Endothelial cell of umbilical vein (primary cell): Measurements from ENCODE around the gene NGF. TPM values are rescaled to one million over a fixed set of nuclear protein-coding genes. Genes with fewer than 3 reads are reported as not detected.

Experiments used
- BruUV-seq: library from RNA; stranded (reverse); fragments of 400-500 nt; replicated peaks from 2 replicates; lab custom pipeline; 2021; lab: Mats Ljungman, UMichigan
- CTCF ChIA-PET: fragments of 300-600, 350-600 bp; sonication (Branson Sonifier 250); formaldehyde crosslinking; loops from one replicate; lab custom pipeline; 2021; ENCODE audit warnings: antibody characterized with exemption, inconsistent platforms; lab: Charles Lee
- POLR2A ChIA-PET: fragments of 300-600, 350-600 bp; sonication (Branson Sonifier 250); formaldehyde crosslinking; loops from one replicate; lab custom pipeline; 2021; ENCODE audit warnings: antibody characterized with exemption, inconsistent platforms; lab: Charles Lee
- DNase-seq: peaks from one replicate; pipeline ENCODE4 v3.0.0-alpha.2; 2011; ENCODE audit warnings: low read depth, low spot score
- FAIRE-seq: peaks from 2 replicates; lab custom pipeline; 2011; peaks lifted over from hg19 to GRCh38; lab: Jason Lieb, UNC
- H2AFZ ChIP-seq: 2 replicates; pipeline ENCODE4 v1.6.0; 2012; ENCODE audit warnings: low read depth, low read length, control low read depth, inconsistent platforms
- H3K27ac ChIP-seq: 2 replicates; pipeline ENCODE4 v1.5.1; 2011; ENCODE audit warnings: low read depth, mild to moderate bottlenecking, control low read depth, low read length, moderate library complexity; ENCODE audit not compliant: insufficient read depth
- H3K27me3 ChIP-seq, 2 experiments: 2 replicates each; pipeline versions ENCODE4 v1.6.0 to v1.6.1; 2011; ENCODE audit warnings: low read length in 2 of 2, mixed read lengths in 1 of 2; ENCODE audit not compliant: control insufficient read depth in 2 of 2, insufficient read depth in 2 of 2
- H3K36me3 ChIP-seq, 2 experiments: 2 replicates in 1 of 2; 3 replicates in 1 of 2; pipeline ENCODE4 v1.5.1; 2011; ENCODE audit warnings: low read length in 2 of 2, mild to moderate bottlenecking in 1 of 2, moderate library complexity in 1 of 2; ENCODE audit not compliant: control insufficient read depth in 2 of 2, insufficient read depth in 2 of 2; ENCODE audit errors: extremely low read depth in 1 of 2
- H3K4me1 ChIP-seq: 3 replicates; pipeline ENCODE4 v1.5.1; 2011; ENCODE audit warnings: mild to moderate bottlenecking, low read length; ENCODE audit not compliant: control insufficient read depth, insufficient read depth; ENCODE audit errors: extremely low read depth
- H3K4me2 ChIP-seq: 2 replicates; pipeline ENCODE4 v1.6.1; 2011; ENCODE audit warnings: low read length, control low read depth, mixed read lengths; ENCODE audit not compliant: insufficient read depth
- H3K4me3 ChIP-seq, 3 experiments: fragments of 200-600 bp in 1 of 3; sonication (generic), shearing (Covaris generic) in 1 of 3; replicated peaks in 1 of 3; 2 replicates each; pipeline ENCODE4 v1.5.1; 2011 to 2016; ENCODE audit warnings: control low read depth in 3 of 3, low read length in 3 of 3, mild to moderate bottlenecking in 2 of 3, inconsistent platforms in 1 of 3, low read depth in 1 of 3, moderate library complexity in 1 of 3; ENCODE audit not compliant: insufficient read depth in 1 of 3
- H3K79me2 ChIP-seq: 2 replicates; pipeline ENCODE4 v1.6.0; 2012; ENCODE audit warnings: low read length, inconsistent platforms; ENCODE audit not compliant: control insufficient read depth, insufficient read depth
- H3K9ac ChIP-seq: replicated peaks from 2 replicates; pipeline ENCODE3; 2011; ENCODE audit warnings: low read length, control low read depth; ENCODE audit not compliant: insufficient read depth; ENCODE audit errors: extremely low read depth
- H3K9me1 ChIP-seq: replicated peaks from 3 replicates; pipeline ENCODE4 v1.6.0; 2011; ENCODE audit warnings: mild to moderate bottlenecking, low read length; ENCODE audit not compliant: control insufficient read depth, insufficient read depth; ENCODE audit errors: extremely low read depth
- H3K9me3 ChIP-seq: replicated peaks from 2 replicates; pipeline ENCODE4 v1.5.1; 2012; ENCODE audit warnings: low read length, inconsistent platforms; ENCODE audit not compliant: control insufficient read depth, insufficient read depth
- H4K20me1 ChIP-seq: replicated peaks from 2 replicates; pipeline ENCODE3; 2011; ENCODE audit warnings: mild to moderate bottlenecking, low read length; ENCODE audit not compliant: control insufficient read depth, insufficient read depth; ENCODE audit errors: extremely low read depth
- EZH2 ChIP-seq: IDR thresholded peaks from 2 replicates; pipeline ENCODE4 v1.6.1; 2012; ENCODE audit warnings: borderline replicate concordance, low read depth, mild to moderate bottlenecking, moderate library complexity, low read length, inconsistent platforms; ENCODE audit not compliant: severe bottlenecking
- FOS ChIP-seq: IDR thresholded peaks from 2 replicates; pipeline ENCODE4 v1.6.1; 2011; ENCODE audit warnings: mild to moderate bottlenecking, low read length, moderate library complexity, borderline replicate concordance; ENCODE audit not compliant: insufficient read depth
- GATA2 ChIP-seq: IDR thresholded peaks from 2 replicates; pipeline ENCODE4 v1.7.0; 2011; ENCODE audit warnings: low read depth, mild to moderate bottlenecking, moderate library complexity, mixed read lengths, low read length; ENCODE audit not compliant: insufficient read length, insufficient read depth
- JUN ChIP-seq: IDR thresholded peaks from 2 replicates; pipeline ENCODE4 v1.6.1; 2011; ENCODE audit warnings: borderline replicate concordance, low read depth; ENCODE audit not compliant: insufficient read length, insufficient read depth
- MYC ChIP-seq: IDR thresholded peaks from one replicate; pipeline ENCODE4 v1.6.1; 2011; ENCODE audit warnings: mild to moderate bottlenecking, low read depth, low read length
- POLR2A ChIP-seq: IDR thresholded peaks from 2 replicates; pipeline ENCODE4 v1.6.1; 2012; ENCODE audit warnings: low read depth, mild to moderate bottlenecking, control low read depth, low read length
- dilution Hi-C: fragments of 300-500 bp; cut with MboI; formaldehyde crosslinking; loops from one replicate; pipeline ENCODE4 v1.15.0; 2019; ENCODE audit warnings: low sequenced_read_pairs; ENCODE audit not compliant: extremely low pct_ligation_motif_present
- intact Hi-C: fragments of 100-400 bp; cut with micrococcal nuclease; formaldehyde crosslinking; loops from one replicate; pipeline ENCODE4 v1.10.0; 2022
- polyA plus RNA-seq, 4 experiments: library from polyadenylated mRNA; depleted of rRNA in 3 of 4; stranded (reverse) in 3 of 4; unstranded in 1 of 4; fragments of >200 nt; gene quantifications; 2 replicates each; pipeline versions ENCODE4 v1.2.1 to v1.2.3, GENCODE V29; 2011 to 2012; ENCODE audit warnings: missing spikeins in 1 of 4
- total RNA-seq: library from RNA; stranded (reverse); gene quantifications from 2 replicates; pipeline ENCODE4 v1.2.3, GENCODE V29; 2021
- TF ChIP-seq, protein P1 (sequence below): IDR thresholded peaks from 2 replicates; pipeline ENCODE4 v1.6.1; 2011; ENCODE audit not compliant: insufficient read depth, insufficient read length
- TF ChIP-seq, protein P2 (sequence below), 2 donors: IDR thresholded peaks; 1 replicate in 1 of 2; 2 replicates in 1 of 2; pipeline ENCODE4 v1.5.1; 2011; ENCODE audit warnings: low read length in 2 of 2, mild to moderate bottlenecking in 2 of 2, moderate library complexity in 2 of 2, control low read depth in 1 of 2, inconsistent platforms in 1 of 2, low read depth in 1 of 2; ENCODE audit not compliant: insufficient read depth in 1 of 2; ENCODE audit errors: extremely low read depth in 1 of 2

The NGF gene
- total and polyA plus RNA-seq, 2 donors (not counting 3 experiments of a cell fraction or from before 2014, with no cell fraction given), result not detected

GRCh38 chr1:115303364-115303763 is 34.7 kb downstream of the NGF start:
- peaks cover 0 to 3% of the 10 kb centered on the region in 2 experiments for H3K27me3 ChIP-seq
- FAIRE-seq (no peak), DNase-seq (no peak)
- no peaks in the 10 kb centered on the region for H3K4me1 ChIP-seq
- H3K4me2 ChIP-seq, result no peak overlapping the region
- H4K20me1 ChIP-seq, result no peaks in the 10 kb centered on the region
- BruUV-seq, result no TSS peak
- TF ChIP-seq GATA2, result no peak
- TF ChIP-seq MYC, result no peak
- no peak overlapping the region for H3K27ac ChIP-seq
- no peak overlapping the region for H3K9ac ChIP-seq
- H2AFZ ChIP-seq, result no peak overlapping the region
- intact Hi-C loops, result no loop called here
- no peak overlapping the region for H3K4me3 ChIP-seq
- ChIA-PET CTCF (no interaction called here), POLR2A (no interaction called here)
- H3K79me2 ChIP-seq, result no peaks in the 10 kb centered on the region
- H3K9me3 ChIP-seq, result no peaks in the 10 kb centered on the region
- H3K9me1 ChIP-seq, result no peaks in the 10 kb centered on the region
- dilution Hi-C loops, result no loop called here
- no peaks in the 10 kb centered on the region for H3K36me3 ChIP-seq

GRCh38 chr1:115302390-115302961 is 35.6 kb downstream of the NGF start:
- dilution Hi-C loops, result no loop called here
- TF ChIP-seq EZH2 (no peak), POLR2A (no peak), MYC (no peak), JUN (no peak), GATA2 (no peak), FOS (no peak)
- TF ChIP-seq, protein P1, sequence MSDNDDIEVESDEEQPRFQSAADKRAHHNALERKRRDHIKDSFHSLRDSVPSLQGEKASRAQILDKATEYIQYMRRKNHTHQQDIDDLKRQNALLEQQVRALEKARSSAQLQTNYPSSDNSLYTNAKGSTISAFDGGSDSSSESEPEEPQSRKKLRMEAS, result no peak
- TF ChIP-seq, protein P2, sequence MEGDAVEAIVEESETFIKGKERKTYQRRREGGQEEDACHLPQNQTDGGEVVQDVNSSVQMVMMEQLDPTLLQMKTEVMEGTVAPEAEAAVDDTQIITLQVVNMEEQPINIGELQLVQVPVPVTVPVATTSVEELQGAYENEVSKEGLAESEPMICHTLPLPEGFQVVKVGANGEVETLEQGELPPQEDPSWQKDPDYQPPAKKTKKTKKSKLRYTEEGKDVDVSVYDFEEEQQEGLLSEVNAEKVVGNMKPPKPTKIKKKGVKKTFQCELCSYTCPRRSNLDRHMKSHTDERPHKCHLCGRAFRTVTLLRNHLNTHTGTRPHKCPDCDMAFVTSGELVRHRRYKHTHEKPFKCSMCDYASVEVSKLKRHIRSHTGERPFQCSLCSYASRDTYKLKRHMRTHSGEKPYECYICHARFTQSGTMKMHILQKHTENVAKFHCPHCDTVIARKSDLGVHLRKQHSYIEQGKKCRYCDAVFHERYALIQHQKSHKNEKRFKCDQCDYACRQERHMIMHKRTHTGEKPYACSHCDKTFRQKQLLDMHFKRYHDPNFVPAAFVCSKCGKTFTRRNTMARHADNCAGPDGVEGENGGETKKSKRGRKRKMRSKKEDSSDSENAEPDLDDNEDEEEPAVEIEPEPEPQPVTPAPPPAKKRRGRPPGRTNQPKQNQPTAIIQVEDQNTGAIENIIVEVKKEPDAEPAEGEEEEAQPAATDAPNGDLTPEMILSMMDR (IDR thresholded peaks at IDR 0.05; ENCODE audit: extremely low read depth in 1 of 2, insufficient read depth in 1 of 2, low read depth in 1 of 2, low read length in 2 of 2), result no peak
- Histone ChIP-seq H2AFZ (no peak overlapping the region), H3K4me1 (no peaks in the 10 kb centered on the region), H3K27me3 (peaks cover 0 to 3% of the 10 kb centered on the region in 2 experiments), H3K4me3 (no peak overlapping the region), H3K4me2 (no peak overlapping the region), H3K9ac (no peak overlapping the region), H3K9me1 (no peaks in the 10 kb centered on the region), H3K27ac (no peak overlapping the region), H3K36me3 (no peaks in the 10 kb centered on the region), H4K20me1 (no peaks in the 10 kb centered on the region), H3K79me2 (no peaks in the 10 kb centered on the region), H3K9me3 (no peaks in the 10 kb centered on the region)
- POLR2A ChIA-PET, result no interaction called here
- DNase-seq (no peak), FAIRE-seq (no peak)
- BruUV-seq, result no TSS peak
- intact Hi-C loops, result no loop called here
- CTCF ChIA-PET, result no interaction called here
